HCT116 (cell line): ENCODE measurements around the gene FRS2. TPM values are rescaled to one million over a fixed set of nuclear protein-coding genes. Genes with fewer than 3 reads are reported as not detected.

Experiments
- ATAC-seq: fragments of 200-7000 bp; cut with Tn5 transposase; 2 replicates; pipeline ENCODE4 v1.9.1; 2020; ENCODE audit warnings: mild to moderate bottlenecking, moderate library complexity
- BruUV-seq: library from RNA; stranded (reverse); fragments of 400-500 nt; replicated peaks from 2 replicates; lab custom pipeline; 2021; lab: Mats Ljungman, UMichigan
- CTCF ChIA-PET: fragments of 300-600 bp; sonication (Branson Sonifier 250); formaldehyde crosslinking; loops from one replicate; lab custom pipeline; 2021; ENCODE audit warnings: antibody characterized with exemption; lab: Charles Lee
- POLR2A ChIA-PET: fragments of 300-600, 350-600 bp; sonication (Branson Sonifier 250); formaldehyde crosslinking; loops from one replicate; lab custom pipeline; 2021; ENCODE audit warnings: antibody characterized with exemption; lab: Charles Lee
- RAD21 ChIA-PET, 2 experiments: fragments of 300-600 bp; sonication (Branson Sonifier 250); formaldehyde crosslinking; loops; one replicate each; lab custom pipeline; 2023; ENCODE audit warnings: low total read pairs in 2 of 2; ENCODE audit not compliant: uncharacterized antibody in 2 of 2, unreplicated experiment in 2 of 2, low non-redundant PET in 1 of 2; lab: Charles Lee
- DNase-seq: peaks from one replicate; pipeline ENCODE4 v3.0.0-alpha.2; 2010; ENCODE audit warnings: low read depth, low spot score
- H2AFZ ChIP-seq: fragments of 200-600 bp; shearing (Covaris generic), sonication (generic); 2 replicates; pipeline ENCODE4 v1.6.1; 2017; ENCODE audit warnings: low read depth, mixed run types, mixed read lengths, antibody characterized with exemption, low read length; ENCODE audit not compliant: poor library complexity, severe bottlenecking
- H3K27ac ChIP-seq: 2 replicates; pipeline ENCODE4 v1.5.1; 2012; ENCODE audit warnings: low read depth, low read length
- H3K27me3 ChIP-seq: fragments of 200-600 bp; sonication (generic); 2 replicates; pipeline ENCODE4 v1.6.1; 2016; ENCODE audit warnings: mixed run types, low read length, mixed read lengths; ENCODE audit not compliant: insufficient read depth
- H3K36me3 ChIP-seq, 2 experiments: fragments of 200-500 bp in 1 of 2; fragments of 200-600 bp in 1 of 2; sonication (Bioruptor generic) in 1 of 2; sonication (generic) in 1 of 2; 2 replicates each; pipeline versions ENCODE4 v1.5.1 to v1.6.1; 2014 to 2016; ENCODE audit warnings: low read length in 2 of 2, inconsistent platforms in 1 of 2, mixed read lengths in 1 of 2, mixed run types in 1 of 2; ENCODE audit not compliant: insufficient read depth in 2 of 2, control insufficient read depth in 1 of 2
- H3K4me1 ChIP-seq, 2 experiments: fragments of 200-600 bp in 1 of 2; sonication (generic) in 1 of 2; 2 replicates each; pipeline versions ENCODE4 v1.5.1 to v1.6.1; 2012 to 2017; ENCODE audit warnings: low read length in 2 of 2, inconsistent platforms in 1 of 2, mild to moderate bottlenecking in 1 of 2, mixed read lengths in 1 of 2, mixed run types in 1 of 2, moderate library complexity in 1 of 2; ENCODE audit not compliant: insufficient read depth in 2 of 2, control insufficient read depth in 1 of 2
- H3K4me2 ChIP-seq: fragments of 200-600 bp; sonication (generic); 2 replicates; pipeline ENCODE4 v1.6.1; 2017; ENCODE audit warnings: mixed run types, low read length, mixed read lengths
- H3K4me3 ChIP-seq, 2 experiments: fragments of 200-600 bp in 1 of 2; sonication (generic) in 1 of 2; replicated peaks in 1 of 2; 2 replicates each; pipeline ENCODE4 v1.5.1; 2011 to 2016; ENCODE audit warnings: low read length in 2 of 2, control low read depth in 1 of 2, low read depth in 1 of 2, mild to moderate bottlenecking in 1 of 2, mixed read lengths in 1 of 2, mixed run types in 1 of 2
- H3K79me2 ChIP-seq: fragments of 200-600 bp; sonication (generic); 2 replicates; pipeline ENCODE4 v1.6.1; 2017; ENCODE audit warnings: mild to moderate bottlenecking, mixed run types, low read length, moderate library complexity, mixed read lengths; ENCODE audit not compliant: insufficient read depth
- H3K9ac ChIP-seq: fragments of 200-600 bp; sonication (generic); 2 replicates; pipeline ENCODE4 v1.6.1; 2016; ENCODE audit warnings: low read length, mixed read lengths
- H3K9me2 ChIP-seq: fragments of 200-600 bp; sonication (generic), shearing (Covaris generic); 2 replicates; pipeline ENCODE4 v1.6.1; 2017; ENCODE audit warnings: mixed run types, mild to moderate bottlenecking, moderate library complexity; ENCODE audit not compliant: insufficient read depth
- H3K9me3 ChIP-seq, 2 experiments: fragments of 200-500 bp in 1 of 2; fragments of 200-600 bp in 1 of 2; sonication (Bioruptor generic) in 1 of 2; sonication (generic) in 1 of 2; 2 replicates each; pipeline ENCODE4 v1.6.1; 2014 to 2017; ENCODE audit warnings: low read length in 2 of 2, mixed read lengths in 2 of 2, inconsistent platforms in 1 of 2, low read depth in 1 of 2, mild to moderate bottlenecking in 1 of 2, mixed run types in 1 of 2, moderate library complexity in 1 of 2; ENCODE audit not compliant: control insufficient read depth in 1 of 2, insufficient read depth in 1 of 2
- H4K20me1 ChIP-seq: fragments of 200-600 bp; sonication (generic), shearing (Covaris generic); 2 replicates; pipeline ENCODE4 v1.6.1; 2017; ENCODE audit warnings: mixed run types, mild to moderate bottlenecking, moderate library complexity; ENCODE audit not compliant: insufficient read depth
- CEBPB ChIP-seq: IDR thresholded peaks from 2 replicates; pipeline ENCODE4 v1.6.1; 2012; ENCODE audit warnings: low read depth
- CTCF ChIP-seq, 3 experiments: fragments of 200-600 bp in 1 of 3; sonication (generic) in 1 of 3; IDR thresholded peaks in 2 of 3; conservative IDR thresholded peaks in 1 of 3; 2 replicates each; pipeline ENCODE4 v1.5.1; 2012 to 2017; ENCODE audit warnings: low read depth in 2 of 3, low read length in 2 of 3, antibody characterized with exemption in 1 of 3, borderline replicate concordance in 1 of 3, control low read depth in 1 of 3, mild to moderate bottlenecking in 1 of 3, mixed read lengths in 1 of 3, mixed run types in 1 of 3, moderate library complexity in 1 of 3; ENCODE audit not compliant: insufficient read depth in 1 of 3
- ELF1 ChIP-seq: IDR thresholded peaks from 2 replicates; pipeline ENCODE4 v1.6.1; 2012; ENCODE audit warnings: low read depth, borderline replicate concordance
- EZH2 ChIP-seq: fragments of 200-600 bp; sonication (generic); IDR thresholded peaks from 2 replicates; pipeline ENCODE4 v1.6.1; 2017; ENCODE audit warnings: antibody characterized with exemption, mixed run types
- EZH2phosphoT487 ChIP-seq: fragments of 200-600 bp; IDR thresholded peaks from 2 replicates; pipeline ENCODE4 v1.6.1; 2018; ENCODE audit warnings: antibody characterized with exemption, borderline replicate concordance
- JUND ChIP-seq: IDR thresholded peaks from 2 replicates; pipeline ENCODE4 v1.6.1; 2012
- POLR2AphosphoS5 ChIP-seq: IDR thresholded peaks from 2 replicates; pipeline ENCODE4 v1.6.1; 2011; ENCODE audit warnings: mild to moderate bottlenecking, low read depth, low read length, moderate library complexity
- SIN3A ChIP-seq: IDR thresholded peaks from 2 replicates; pipeline ENCODE4 v1.6.1; 2012; ENCODE audit warnings: low read depth
- SP1 ChIP-seq: IDR thresholded peaks from 2 replicates; pipeline ENCODE4 v1.6.1; 2012; ENCODE audit warnings: low read depth
- YY1 ChIP-seq: IDR thresholded peaks from 2 replicates; pipeline ENCODE4 v1.6.1; 2011; ENCODE audit warnings: low read length, low read depth, moderate library complexity, mild to moderate bottlenecking; ENCODE audit not compliant: insufficient replicate concordance; ENCODE audit errors: extremely low read depth
- ZBTB33 ChIP-seq: IDR thresholded peaks from 2 replicates; pipeline ENCODE4 v1.6.1; 2011; ENCODE audit warnings: mild to moderate bottlenecking, low read length, moderate library complexity; ENCODE audit not compliant: insufficient replicate concordance; ENCODE audit errors: extremely low read depth
- ZNF274 ChIP-seq: fragments of 200-500 bp; sonication (Bioruptor generic); IDR thresholded peaks from 2 replicates; pipeline ENCODE4 v1.6.1; 2014; ENCODE audit warnings: mild to moderate bottlenecking, low read depth, low read length, inconsistent platforms
- intact Hi-C: fragments of 100-400 bp; cut with micrococcal nuclease; formaldehyde crosslinking; loops from 2 replicates; pipeline ENCODE4 v1.10.0; 2022
- total RNA-seq: library from RNA; stranded (reverse); gene quantifications from one replicate; pipeline ENCODE4 v1.2.1, GENCODE V29; 2021; ENCODE audit not compliant: unreplicated experiment
- TF ChIP-seq, protein P1 (sequence below): IDR thresholded peaks from 2 replicates; pipeline ENCODE4 v1.6.1; 2012

The FRS2 gene
- total RNA-seq, 1 experiment from 2014 or later, result 14.7 TPM

DNA sequence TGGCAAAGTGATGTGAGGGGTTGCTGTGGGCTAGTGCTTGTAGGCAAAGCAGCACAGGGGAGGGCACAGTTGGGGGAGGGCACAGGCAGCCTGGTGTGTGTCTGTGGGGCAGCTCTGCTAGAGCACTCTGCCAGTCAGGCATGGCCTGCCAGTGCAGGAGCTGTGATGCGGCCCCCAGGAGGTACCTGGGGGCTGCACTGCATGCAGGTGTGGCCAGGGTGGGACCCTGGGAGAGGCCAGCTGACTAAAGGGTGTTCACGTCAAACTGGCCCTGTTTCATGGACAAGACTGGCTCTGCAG, 54.1 kb downstream of the FRS2 start:
- no peak overlapping the region for H3K27ac ChIP-seq
- H3K79me2 ChIP-seq, result peaks cover 96% of the 10 kb centered on the region
- peaks cover 6 to 9% of the 10 kb centered on the region in 2 experiments; a peak in 3 of 4 replicates for H3K4me1 ChIP-seq
- no peak overlapping the region for H2AFZ ChIP-seq
- ChIA-PET CTCF (no interaction called here), POLR2A (no interaction called here), RAD21 (no interaction called here)
- H4K20me1 ChIP-seq, result peaks cover 10% of the 10 kb centered on the region; the same call in 1 of the 2 replicates
- H3K9ac ChIP-seq, result no peak overlapping the region
- no peaks in the 10 kb centered on the region for H3K9me2 ChIP-seq
- ATAC-seq (no peak), DNase-seq (no peak)
- no TSS peak for BruUV-seq
- H3K27me3 ChIP-seq, result no peaks in the 10 kb centered on the region
- intact Hi-C loops, result no loop called here
- H3K4me3 ChIP-seq, result no peak overlapping the region
- H3K9me3 ChIP-seq, result peaks cover 0 to 3% of the 10 kb centered on the region in 2 experiments; a peak in 1 of 4 replicates
- no peak overlapping the region for H3K4me2 ChIP-seq
- 0 out of 4 replicates have a peak, but pooled peaks cover 0 to 2% of the 10 kb centered on the region in 2 experiments for H3K36me3 ChIP-seq
- TF ChIP-seq, protein P1, sequence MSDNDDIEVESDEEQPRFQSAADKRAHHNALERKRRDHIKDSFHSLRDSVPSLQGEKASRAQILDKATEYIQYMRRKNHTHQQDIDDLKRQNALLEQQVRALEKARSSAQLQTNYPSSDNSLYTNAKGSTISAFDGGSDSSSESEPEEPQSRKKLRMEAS, result no peak
- TF ChIP-seq JUND, result no peak
- TF ChIP-seq ZBTB33, result no peak
- TF ChIP-seq ELF1, result no peak
- TF ChIP-seq YY1, result no peak
- no peak for TF ChIP-seq SIN3A
- no peak for TF ChIP-seq EZH2
- no peak for TF ChIP-seq CTCF (IDR thresholded peaks at IDR 0.05 in 2 of 3, conservative IDR thresholded peaks at IDR 0.05 in 1 of 3; ENCODE audit: borderline replicate concordance in 1 of 3, insufficient read depth in 1 of 3, low read depth in 2 of 3, low read length in 2 of 3)
- no peak for TF ChIP-seq EZH2phosphoT487
- no peak for TF ChIP-seq POLR2AphosphoS5
- TF ChIP-seq ZNF274, result no peak
- no peak for TF ChIP-seq SP1
- TF ChIP-seq CEBPB, result no peak
